ENCODE data around the gene GMPS.
A peak's percentile ranks its signal among the peaks of the same experiment; 100 is the strongest.

- TF ChIP-seq EZH2 (IDR thresholded peaks at IDR 0.05) (no peak), CTCF (IDR thresholded peaks at IDR 0.05) (peak; percentile 26)
Observed at GRCh38 chr3:155853214-155854140, 17.0 kb upstream of the GMPS start.

Data from neural progenitor cell (in vitro differentiated cells).